GM21737 (cell line): ENCODE data around the gene CENPB.
"Not testable (repeated sequence)": the region's sequence is repeated elsewhere in the genome, so short reads cannot be mapped to it uniquely, and the experiment has no call there.

Experiments
- ATAC-seq: cut with Tn5 transposase; IDR thresholded peaks from one replicate; pipeline ENCODE4 v1.9.1; 2021; ENCODE audit warnings: mild to moderate bottlenecking, moderate library complexity; ENCODE audit not compliant: unreplicated experiment

Gene CENPB

GRCh38 chr20:3786665-3787323 lies at the start of gene CENPB:
Gene CENPB, minus strand, starts transcription at chr20:3786740. Its CDS starts 257 bp downstream, at chr20:3786483.
- peak; percentile 72 for ATAC-seq

GRCh38 chr20:3836132-3836531 lies 49.6 kb upstream of the CENPB start:
- no peak for ATAC-seq

GRCh38 chr20:3829891-3830290 lies 43.4 kb upstream of the CENPB start:
- not testable (repeated sequence) for ATAC-seq

GRCh38 chr20:3828798-3829197 lies 42.3 kb upstream of the CENPB start:
- ATAC-seq, result no peak

- ATAC-seq, result no peak
These were observed 39.9 kb upstream of the CENPB start for GRCh38 chr20:3826420-3826819.

GRCh38 chr20:3825526-3825925 lies 39.0 kb upstream of the CENPB start:
- no peak for ATAC-seq

GRCh38 chr20:3823881-3824280 lies 37.3 kb upstream of the CENPB start:
- no peak for ATAC-seq

GRCh38 chr20:3821996-3822395 lies 35.5 kb upstream of the CENPB start:
- ATAC-seq, result no peak

- no peak for ATAC-seq
These were observed 34.6 kb upstream of the CENPB start for GRCh38 chr20:3820901-3821727.

- peak; percentile 80 for ATAC-seq
These were observed 33.7 kb upstream of the CENPB start, which contains the start of gene AP5S1 for GRCh38 chr20:3820048-3820900. Gene AP5S1, plus strand, starts transcription at chr20:3820547. Its CDS starts 1,571 bp downstream, at chr20:3822118.

GRCh38 chr20:3819411-3820047 lies 33.0 kb upstream of the CENPB start:
- no peak for ATAC-seq

GRCh38 chr20:3818155-3819151 lies 31.9 kb upstream of the CENPB start:
- no peak for ATAC-seq

- no peak for ATAC-seq
These were observed 29.3 kb upstream of the CENPB start for GRCh38 chr20:3815703-3816315.

- no peak for ATAC-seq
These were observed 28.5 kb upstream of the CENPB start for GRCh38 chr20:3814928-3815495.

GRCh38 chr20:3813848-3814581 lies 27.5 kb upstream of the CENPB start:
- ATAC-seq, result no peak

GRCh38 chr20:3812975-3813847 lies 26.7 kb upstream of the CENPB start:
- ATAC-seq, result no peak

GRCh38 chr20:3812259-3812681 lies 25.7 kb upstream of the CENPB start:
- no peak for ATAC-seq
